NCI-H2196 treated with DMSO at 0.1 percent for 48 hours (cell line): ENCODE data around the gene ACP1.

Source experiments
- DNase-seq: peaks from one replicate; lab custom pipeline; 2025; ENCODE audit not compliant: unreplicated experiment; lab: John Stamatoyannopoulos, UW

The ACP1 gene

DNA sequence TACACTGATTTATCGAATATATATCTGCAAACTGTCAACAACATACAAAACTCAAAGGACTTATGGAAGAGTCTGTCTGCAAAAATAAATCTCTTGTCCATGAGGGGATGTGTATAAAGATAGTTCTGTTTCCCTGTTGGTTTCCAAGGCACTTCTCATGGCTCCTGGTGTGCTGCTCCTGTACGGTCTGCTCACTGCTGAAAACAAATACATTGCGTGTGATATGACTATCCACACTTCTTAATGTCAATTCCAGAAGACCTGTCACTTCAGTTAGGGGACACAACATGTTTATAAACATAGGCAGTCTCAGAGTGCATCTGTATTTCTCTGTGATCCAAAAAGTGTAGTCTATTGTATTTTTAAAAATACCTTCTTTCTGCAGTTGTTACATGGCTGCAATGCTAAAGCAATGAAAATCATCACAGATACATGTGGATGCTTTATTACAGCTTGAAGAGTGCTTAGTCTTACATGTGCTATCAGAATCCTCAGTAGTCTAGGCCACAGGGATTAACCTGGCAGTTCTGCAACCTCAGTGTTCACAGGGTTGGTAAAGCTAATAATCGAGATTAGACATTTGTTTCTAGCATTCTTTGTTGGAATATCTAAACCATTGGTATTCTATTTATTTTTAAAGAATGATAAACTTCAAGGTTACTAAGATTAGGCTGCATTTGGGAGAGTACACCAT is 15.4 kb downstream of the ACP1 start:
- DNase-seq = no peak

DNA sequence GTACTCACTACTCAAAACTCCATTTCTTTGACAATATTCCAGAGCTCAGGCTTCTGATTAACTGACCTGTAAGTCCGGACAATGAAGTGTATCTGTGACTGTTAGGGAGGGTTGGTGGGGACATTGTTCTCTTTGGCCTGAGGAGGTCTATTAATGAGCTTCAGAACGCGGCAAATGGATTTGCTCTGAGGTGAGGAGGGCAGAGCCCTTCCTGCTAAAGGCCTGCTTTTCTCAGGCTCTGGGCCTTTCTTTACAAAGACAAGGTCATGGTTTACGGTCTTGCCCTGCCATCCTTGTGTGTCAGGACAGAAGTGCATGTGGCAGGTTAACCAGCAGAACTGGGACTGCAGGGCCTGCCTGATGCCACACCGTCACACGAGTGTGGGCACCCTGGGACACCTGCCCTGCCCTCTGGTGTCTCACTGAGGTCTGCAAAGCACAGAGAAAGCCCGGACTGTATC is 15.9 kb downstream of the ACP1 start:
- DNase-seq = no peak

DNA sequence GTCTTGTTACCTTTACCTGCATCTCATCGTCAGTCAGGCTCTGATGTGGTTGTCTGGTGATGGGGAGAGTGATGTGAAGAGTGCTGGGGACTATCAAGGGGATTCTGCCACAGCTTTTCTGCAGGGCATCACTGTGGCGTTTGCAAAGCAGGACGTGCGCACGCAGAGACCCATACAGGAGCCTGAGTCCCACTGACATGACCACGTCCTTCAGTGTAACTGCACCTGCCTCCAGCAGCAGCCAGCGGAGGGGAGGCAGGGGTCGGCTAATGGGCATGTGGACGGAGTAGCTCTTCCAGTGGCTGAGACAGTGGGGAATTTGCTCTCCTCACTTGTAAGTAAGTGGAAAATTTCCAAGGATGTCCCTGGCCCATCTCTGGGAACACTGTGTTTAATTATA is 16.6 kb downstream of the ACP1 start:
- no peak for DNase-seq

DNA sequence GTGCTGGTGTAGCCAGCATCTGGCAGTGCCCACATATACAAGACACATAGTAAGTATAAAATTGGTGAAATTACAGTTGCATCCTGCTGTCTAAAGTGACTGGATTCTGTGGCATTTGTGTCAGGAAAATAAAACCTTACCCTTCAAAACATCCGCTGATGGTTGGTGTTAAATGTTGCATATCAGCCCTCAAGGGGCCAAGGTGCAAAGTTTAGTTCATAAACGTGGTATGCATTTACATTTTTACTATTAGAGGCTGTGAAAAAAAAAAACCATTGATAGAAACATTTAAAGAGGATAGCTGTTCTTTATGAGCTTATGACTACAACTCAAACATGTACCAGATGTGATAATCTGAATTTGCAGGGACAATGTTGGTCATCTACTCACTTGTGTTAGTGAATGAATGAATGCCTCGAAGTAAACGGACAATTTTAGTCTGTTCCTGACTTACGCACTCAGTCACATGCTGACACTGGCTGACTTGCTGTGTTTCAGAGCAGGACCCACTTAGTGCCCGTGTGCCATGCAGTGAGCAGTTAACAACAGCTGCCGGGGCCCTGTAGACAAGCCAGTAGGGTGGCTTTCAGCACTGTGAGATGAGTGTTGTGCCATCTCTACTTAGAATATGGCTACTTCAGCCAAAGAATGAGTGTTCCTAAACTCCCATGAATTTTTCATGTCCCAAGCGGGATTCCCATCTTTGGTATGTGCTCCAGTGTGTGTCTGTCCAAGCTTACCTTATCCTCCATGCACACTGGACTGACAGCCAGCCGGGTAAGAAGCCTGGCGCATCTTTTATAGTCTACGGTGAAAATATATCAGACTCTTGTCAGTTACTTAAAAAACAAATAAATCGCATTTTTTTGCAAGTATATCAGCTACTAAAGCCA is 17.9 kb downstream of the ACP1 start:
- DNase-seq = no peak

DNA sequence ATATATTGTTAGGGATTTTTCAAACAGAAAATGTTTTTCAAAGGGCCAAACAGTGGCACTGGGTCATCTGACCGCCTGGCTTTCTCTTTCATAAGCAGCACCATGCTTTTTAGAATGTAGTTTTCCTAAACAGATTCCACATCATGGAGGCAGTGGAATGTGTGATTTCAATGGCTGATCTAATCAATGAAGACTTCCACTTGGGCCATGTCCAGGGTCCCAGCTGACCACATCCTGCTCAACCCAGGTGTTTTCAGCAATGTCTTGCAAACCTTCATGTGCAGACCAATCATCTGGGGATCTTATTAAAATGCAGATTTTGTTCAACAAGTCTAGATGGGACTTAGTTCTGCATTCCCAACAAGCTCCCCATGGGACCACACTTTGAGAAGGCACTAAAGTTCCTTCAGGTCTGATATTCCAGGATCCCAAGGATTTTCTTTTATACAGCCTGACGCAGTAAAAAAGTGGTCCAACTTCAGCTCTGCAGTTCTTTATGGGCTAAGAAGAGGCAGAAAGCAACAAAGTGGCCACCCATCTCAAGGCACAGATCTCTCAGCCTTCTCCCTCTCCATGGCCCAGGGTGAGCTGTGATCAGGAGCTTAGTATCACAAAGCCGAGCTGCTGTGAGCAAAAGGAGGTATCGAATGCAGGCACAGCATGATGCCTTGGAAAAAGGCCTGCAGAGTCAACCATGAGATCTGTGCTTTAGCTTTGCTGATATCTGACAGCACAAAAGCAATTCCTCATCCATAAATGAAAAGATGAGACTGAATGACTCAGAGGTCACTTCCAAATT is 19.4 kb downstream of the ACP1 start:
- no peak for DNase-seq

DNA sequence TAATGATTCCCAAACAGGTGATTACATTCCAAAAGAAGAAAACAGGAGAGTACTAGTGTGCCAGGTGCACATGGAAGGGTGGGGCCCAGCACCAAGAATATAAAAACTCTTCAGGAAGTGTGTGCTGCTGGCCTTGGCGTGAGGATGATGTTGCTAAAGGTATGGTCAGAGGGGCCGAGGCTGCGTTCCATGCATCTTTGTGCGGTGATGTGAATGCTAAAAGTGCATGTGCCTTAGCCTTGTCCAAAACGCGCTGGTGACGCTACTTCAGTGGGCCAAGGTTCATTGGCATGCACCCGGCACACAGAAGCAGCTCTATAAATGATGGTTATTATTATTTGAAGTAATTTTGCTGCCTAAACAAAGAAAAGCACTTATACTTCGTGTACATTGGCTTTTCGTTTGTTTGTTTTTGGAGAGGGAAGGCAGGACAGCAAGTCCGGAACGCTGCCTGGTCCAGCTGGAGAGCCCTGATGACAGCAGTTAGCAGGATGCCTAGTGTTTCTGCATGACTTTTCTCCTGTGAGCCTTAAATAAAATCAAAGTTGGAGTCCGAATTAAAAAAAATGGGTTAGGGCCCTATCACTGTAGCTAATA is 20.2 kb downstream of the ACP1 start:
- DNase-seq = no peak

DNA sequence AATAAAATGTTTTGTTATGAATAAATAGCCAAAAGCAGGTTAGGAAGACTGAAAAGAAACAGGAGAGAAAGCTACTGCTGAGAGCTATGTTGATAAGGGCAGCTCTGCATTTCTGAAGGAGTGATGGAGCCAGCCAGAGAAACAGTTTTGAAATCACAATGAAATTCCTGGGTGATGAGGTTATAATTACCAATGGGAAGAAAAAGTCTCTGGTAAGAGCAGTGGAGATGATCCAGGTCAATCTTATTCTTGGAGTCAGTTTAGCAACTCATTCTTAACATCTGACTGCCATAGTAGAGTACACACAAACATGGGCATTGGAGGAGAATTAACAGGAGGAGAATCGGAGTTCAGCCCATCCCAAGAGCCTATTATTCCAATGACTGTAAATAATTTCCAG is 20.8 kb downstream of the ACP1 start:
- no peak for DNase-seq

DNA sequence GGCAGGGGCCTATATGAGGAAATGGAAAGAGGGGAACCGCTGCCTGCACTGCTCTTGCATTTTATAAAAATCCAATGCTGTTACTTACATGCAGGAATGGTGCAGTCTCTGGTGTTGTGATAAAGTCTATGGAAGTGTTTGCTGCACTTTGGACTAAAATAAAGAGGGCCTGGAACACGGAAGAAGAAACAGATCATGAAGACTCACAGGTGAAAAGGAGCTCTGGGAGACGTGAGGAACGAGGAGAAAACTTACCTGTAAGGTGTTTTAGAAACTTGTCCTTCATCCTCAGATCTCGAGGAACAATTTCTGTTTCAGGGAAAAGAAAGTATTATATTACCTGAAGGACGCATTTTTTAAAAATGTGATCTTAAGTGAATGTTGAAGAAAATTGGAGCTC is 21.3 kb downstream of the ACP1 start:
- DNase-seq = no peak

DNA sequence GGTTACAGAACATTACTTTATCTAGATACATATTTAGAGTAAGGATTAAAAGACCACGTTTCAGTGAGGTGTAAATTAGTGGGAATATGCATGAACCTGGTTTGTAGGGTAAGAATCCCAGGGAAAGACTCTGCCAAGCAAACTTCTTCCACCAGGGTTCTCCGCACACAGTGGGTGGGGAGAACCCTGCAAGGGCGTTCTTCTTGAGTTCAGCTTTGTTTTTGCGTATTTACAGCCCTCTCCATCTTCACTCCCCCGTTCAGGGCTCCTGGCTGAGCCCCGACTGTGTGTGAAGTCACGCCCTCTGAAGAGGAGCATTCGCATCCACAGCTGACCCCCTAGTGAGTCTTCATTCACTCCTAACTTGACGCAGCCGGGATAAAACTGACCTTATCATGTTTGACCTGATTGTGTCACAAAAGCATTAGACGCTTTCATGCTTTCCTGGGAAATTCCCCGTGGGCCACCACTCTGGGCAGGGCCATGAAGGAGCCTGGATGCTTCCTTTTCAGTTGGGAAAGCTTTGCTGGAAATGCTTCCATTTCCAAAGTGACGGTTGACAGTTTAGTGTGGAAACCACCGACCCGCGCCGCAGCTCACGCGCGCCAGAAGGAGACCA is 22.1 kb downstream of the ACP1 start:
- no peak for DNase-seq

DNA sequence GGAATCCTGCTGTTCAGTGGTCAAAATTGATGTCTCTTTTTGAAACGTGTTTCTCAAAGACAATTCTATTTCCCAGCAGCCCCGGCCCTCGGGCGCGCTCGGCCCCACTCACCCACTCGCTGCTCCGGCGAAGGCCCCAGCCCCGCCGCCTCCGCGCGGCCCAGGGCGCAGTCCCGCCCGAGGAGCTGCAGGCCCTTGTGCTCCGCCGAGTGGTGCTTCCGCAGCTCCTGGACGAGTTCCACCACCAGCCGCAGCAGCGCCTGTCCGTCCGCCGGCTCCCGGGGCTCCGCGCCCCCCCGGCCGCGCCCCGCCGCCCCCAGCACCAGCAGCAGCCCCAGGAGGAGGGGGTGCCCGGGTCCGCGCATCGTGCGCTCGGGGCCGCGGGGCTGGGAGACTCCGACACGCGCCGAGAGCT is 22.7 kb downstream of the ACP1 start:
- no peak for DNase-seq

DNA sequence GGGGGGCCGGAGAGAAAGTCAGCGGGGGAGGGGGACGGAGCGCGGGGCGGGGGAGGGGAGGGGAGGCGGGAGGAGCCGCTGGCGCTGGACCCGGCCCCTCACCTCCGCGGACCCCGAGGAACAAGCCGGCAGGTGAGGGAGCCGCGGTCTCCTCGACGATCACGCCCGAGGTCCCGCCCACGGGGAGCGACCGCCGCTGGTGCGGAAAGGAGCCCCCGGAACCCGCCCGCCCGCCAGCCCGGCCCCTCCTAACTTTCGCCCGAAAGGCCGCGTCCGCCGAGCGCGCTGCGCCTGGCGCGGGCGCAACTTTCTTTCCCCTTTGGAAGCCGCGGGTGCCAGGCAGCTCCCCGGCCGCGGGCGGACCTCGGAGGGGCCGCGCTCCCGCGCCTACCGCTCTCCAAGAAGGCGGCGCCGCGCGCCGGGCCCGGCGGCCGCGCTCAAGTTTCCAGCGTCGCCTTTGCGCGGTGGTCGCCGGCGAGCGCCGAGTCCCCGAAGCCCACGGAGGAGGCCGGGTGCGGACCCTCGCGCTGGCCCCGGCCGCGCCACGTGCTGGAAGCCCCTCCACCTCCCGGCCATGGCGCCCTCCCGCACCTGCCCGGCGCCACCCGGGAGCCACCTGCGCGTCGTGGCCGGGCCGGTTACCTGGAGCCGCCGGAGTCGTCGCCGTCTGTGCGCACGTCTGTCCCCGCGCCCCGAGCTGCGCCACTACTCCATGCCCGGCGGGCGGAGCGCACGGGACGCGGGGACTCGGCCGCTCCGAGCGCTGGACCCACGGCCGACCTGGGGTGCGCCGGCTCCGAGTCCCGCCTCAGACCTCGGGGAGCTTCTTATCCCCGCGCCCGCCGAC is 23.4 kb downstream of the ACP1 start, which contains the start of gene ALKAL2:
Gene ALKAL2, minus strand, starts transcription at position 181 of the 847 bp plus-strand sequence. CDS start 256 bp downstream, outside the sequence.
- no peak for DNase-seq

DNA sequence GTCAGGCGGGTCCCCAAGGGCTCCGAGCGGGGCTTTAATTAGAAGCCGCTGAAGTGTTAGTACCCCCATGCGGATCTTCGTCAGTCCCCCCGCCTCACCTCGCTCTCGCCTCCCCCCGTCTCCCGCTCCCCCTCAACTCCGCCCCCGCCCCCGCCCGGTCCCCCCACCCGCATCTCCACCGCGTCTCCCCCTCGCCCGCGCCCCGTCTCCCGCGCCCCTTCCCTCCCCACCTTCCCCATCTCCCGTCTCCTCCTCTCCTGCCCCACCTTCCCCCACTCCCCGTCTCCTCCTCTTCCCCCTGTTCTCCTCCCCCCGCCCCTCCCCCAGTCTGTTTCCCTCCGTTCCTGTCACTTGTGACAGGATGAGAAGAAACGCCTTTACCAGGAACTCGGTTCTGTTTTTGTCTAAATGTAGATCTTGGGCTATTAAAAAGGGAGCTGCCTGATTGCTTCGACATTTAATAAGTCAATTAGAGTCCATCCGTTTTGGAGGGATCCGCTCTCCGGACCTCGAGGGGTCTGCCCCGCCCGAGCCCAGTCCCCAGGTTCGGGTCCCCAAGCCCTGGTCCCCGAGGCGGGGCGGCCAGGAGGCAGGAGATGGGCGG is 24.1 kb downstream of the ACP1 start:
- DNase-seq = no peak

DNA sequence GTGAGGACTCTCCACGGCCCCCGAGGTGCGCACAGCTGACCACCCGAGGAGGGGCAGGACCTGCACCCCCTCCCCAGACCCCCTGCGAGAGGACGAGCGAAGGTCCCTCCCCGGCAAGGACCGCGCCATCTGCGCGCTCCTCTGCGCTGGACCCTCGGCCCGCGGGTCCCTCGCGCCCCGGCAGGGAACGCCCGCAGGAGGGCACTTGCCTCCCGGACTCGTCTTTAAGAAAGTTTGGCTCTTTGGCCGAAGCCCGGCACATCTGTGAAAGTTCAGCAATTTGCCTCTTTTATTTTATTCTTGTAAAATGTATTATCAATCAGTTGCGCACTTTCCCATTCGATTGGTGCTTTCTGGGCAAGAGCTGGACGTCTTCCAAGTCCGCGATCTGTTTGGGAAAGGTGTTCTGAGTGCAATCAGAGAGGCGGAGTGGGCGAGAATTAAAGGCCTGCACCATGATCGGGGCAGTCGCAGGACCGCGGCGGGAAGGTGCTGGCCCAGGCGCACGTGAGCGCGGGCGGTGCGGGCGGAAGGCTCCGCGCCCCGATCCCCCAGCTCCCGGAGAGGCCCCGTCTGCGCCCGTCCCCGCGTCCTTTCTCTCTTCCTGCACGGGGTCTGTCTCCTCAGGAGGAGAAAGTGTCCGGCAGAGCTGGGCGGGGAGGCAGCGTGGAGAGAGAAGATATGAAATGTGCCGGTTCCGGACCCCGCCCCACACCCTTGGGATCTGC is 24.8 kb downstream of the ACP1 start:
- no peak for DNase-seq

DNA sequence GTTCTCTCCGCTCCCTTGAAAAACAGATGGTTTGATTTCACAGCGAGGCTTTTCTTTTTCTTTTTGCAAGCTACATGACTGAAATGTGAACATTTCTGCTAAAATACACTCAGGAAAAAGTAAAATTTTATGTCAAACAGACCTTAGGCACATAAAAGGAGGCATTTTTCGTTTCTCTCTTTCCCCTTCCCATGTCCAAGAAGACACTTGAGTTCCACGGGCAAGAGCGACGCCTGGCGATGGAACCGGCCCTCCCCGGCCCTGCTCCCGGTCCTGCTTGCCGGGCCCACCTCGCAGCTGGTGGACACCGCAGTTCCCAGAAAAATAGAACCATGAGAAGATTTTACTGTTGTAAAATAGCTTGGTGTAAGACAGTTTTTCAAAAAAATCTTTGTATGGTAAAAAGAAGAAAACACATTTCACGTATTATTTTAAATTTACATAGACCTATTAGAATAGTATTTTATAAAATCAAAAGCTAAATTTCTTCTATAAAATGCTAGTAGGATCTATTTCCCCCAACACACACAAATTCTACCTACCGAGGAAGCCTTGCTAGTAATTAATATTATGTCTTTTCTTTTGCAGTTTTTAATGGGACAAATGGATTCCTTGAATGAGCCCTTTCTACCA is 25.5 kb downstream of the ACP1 start:
- DNase-seq = no peak

DNA sequence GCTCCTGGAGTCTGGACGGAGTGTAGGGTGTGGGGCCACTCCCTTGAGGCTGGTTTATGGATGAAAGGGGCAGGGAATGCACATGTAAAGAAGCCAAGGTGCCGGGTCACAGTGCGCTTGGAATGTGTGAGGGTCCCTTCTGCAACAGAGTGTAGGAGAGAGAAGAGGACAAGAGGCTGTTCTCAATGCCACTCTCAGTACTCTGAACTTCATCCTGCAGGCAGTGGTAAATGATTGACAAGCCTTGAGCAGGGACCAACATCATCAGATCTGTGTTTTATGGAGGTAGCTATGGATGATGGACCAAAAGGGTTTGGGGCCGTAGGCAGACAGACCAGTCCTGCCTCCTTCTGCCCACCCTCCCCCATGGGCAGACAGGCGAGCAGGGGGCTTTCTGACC is 30.3 kb downstream of the ACP1 start:
- no peak for DNase-seq

DNA sequence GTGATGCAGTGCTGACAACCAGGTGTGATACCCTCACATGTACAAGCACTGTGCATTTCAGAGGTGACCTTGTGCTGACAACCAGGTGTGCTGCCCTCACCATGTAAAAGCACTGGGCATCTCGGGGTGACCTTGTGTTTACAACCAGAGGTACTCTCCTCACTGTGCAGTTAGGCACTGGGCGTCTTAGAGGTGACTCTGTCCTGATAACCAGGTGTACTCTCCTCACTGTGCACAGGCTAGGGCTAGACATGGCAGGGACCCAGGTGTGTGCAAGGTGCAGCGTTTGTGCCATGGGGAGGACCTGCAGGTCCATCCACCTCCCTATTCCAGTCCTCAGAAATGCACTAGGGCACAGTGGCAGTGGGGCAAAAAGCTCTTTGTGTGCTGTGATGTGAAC is 31.6 kb downstream of the ACP1 start:
- no peak for DNase-seq

DNA sequence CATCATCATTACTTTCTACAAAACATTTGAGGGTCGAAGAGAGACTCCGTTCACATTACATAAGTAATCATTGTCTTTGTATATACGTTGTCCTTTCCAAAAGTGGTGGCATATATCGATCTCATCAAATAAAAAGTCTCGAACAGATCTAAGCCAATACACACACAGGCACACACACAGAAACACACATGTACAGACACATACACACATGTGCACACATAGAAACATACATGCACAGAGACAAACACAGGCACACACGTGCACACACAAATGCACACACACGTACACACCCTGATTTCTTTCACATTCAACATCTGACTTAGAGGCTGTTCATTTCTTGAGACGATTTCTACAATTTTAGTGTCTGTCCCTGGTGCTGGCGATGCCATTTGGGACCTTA is 40.6 kb downstream of the ACP1 start:
- DNase-seq = no peak
